Neural progenitor cell (in vitro differentiated cells): ENCODE data around the gene DSCAML1. TPM values are rescaled to one million over a fixed set of nuclear protein-coding genes. Genes with fewer than 3 reads are reported as not detected.
A peak's percentile ranks its signal among the peaks of the same experiment; 100 is the strongest.

Source experiments
- DNase-seq: peaks from one replicate; pipeline ENCODE4 v3.0.0-alpha.2; 2016; ENCODE audit warnings: low spot score
- H2AFZ ChIP-seq: fragments of 200-600 bp; sonication (generic); replicated peaks from 2 replicates; pipeline ENCODE4 v1.6.1; 2016; ENCODE audit warnings: antibody characterized with exemption
- H3F3A ChIP-seq: fragments of 200-600 bp; sonication (generic); 2 replicates; pipeline ENCODE4 v1.6.1; 2016; ENCODE audit warnings: antibody characterized with exemption, low read depth
- H3K27ac ChIP-seq: fragments of 200-600 bp; sonication (generic); 2 replicates; pipeline ENCODE4 v1.5.1; 2016; ENCODE audit warnings: mild to moderate bottlenecking
- H3K27me3 ChIP-seq: fragments of 200-600 bp; sonication (generic); 2 replicates; pipeline ENCODE4 v1.6.1; 2016; ENCODE audit warnings: mild to moderate bottlenecking, moderate library complexity
- H3K36me3 ChIP-seq: fragments of 200-600 bp; sonication (generic); 2 replicates; pipeline ENCODE4 v1.5.1; 2016
- H3K4me1 ChIP-seq: fragments of 200-600 bp; sonication (generic); 2 replicates; pipeline ENCODE4 v1.6.1; 2016; ENCODE audit warnings: mixed run types
- H3K4me2 ChIP-seq: fragments of 200-600 bp; sonication (generic); 2 replicates; pipeline ENCODE4 v1.6.1; 2016
- H3K4me3 ChIP-seq: fragments of 200-600 bp; sonication (generic); 2 replicates; pipeline ENCODE4 v1.5.1; 2016
- H3K79me2 ChIP-seq: fragments of 200-600 bp; sonication (generic); 2 replicates; pipeline ENCODE4 v1.6.1; 2016; ENCODE audit warnings: low read depth
- H3K9ac ChIP-seq: fragments of 200-600 bp; sonication (generic); 2 replicates; pipeline ENCODE4 v1.6.1; 2016
- H3K9me3 ChIP-seq: fragments of 200-600 bp; sonication (generic); 2 replicates; pipeline ENCODE4 v1.5.1; 2016; ENCODE audit warnings: low read depth
- H4K20me1 ChIP-seq: fragments of 200-600 bp; sonication (generic); 2 replicates; pipeline ENCODE4 v1.6.1; 2016; ENCODE audit warnings: low read depth
- H3K27ac Mint-ChIP-seq: 3 replicates; pipeline ENCODE4 v1.8.0; 2021; ENCODE audit warnings: mixed read lengths
- H3K27me3 Mint-ChIP-seq: 2 replicates; pipeline ENCODE4 v1.8.0; 2022; ENCODE audit warnings: low read depth, mild to moderate bottlenecking, inconsistent platforms, moderate library complexity, mixed read lengths; ENCODE audit not compliant: insufficient read depth
- H3K36me3 Mint-ChIP-seq: 3 replicates; pipeline ENCODE4 v1.8.0; 2021; ENCODE audit warnings: mixed read lengths
- H3K4me1 Mint-ChIP-seq: 3 replicates; pipeline ENCODE4 v1.8.0; 2021; ENCODE audit warnings: mixed read lengths
- H3K4me3 Mint-ChIP-seq: 3 replicates; pipeline ENCODE4 v1.8.0; 2021; ENCODE audit warnings: mild to moderate bottlenecking, moderate library complexity, mixed read lengths
- H3K9me3 Mint-ChIP-seq: 3 replicates; pipeline ENCODE4 v1.8.0; 2020; ENCODE audit warnings: mixed read lengths
- CTCF ChIP-seq: fragments of 200-600 bp; sonication (generic); IDR thresholded peaks from 2 replicates; pipeline ENCODE4 v1.5.1; 2017; ENCODE audit warnings: antibody characterized with exemption, mild to moderate bottlenecking
- EZH2 ChIP-seq: fragments of 200-600 bp; sonication (generic); IDR thresholded peaks from 2 replicates; pipeline ENCODE4 v1.6.1; 2017; ENCODE audit warnings: antibody characterized with exemption, mild to moderate bottlenecking, moderate library complexity
- EZH2phosphoT487 ChIP-seq: fragments of 200-600 bp; sonication (generic); IDR thresholded peaks from 2 replicates; pipeline ENCODE4 v1.6.1; 2017; ENCODE audit warnings: antibody characterized with exemption
- total RNA-seq: library from RNA; depleted of rRNA; stranded (reverse); fragments of >200 nt; gene quantifications from 2 replicates; pipeline ENCODE4 v1.2.3, GENCODE V29; 2015; ENCODE audit warnings: low replicate concordance

Gene DSCAML1
- total RNA-seq, 1 donor from 2014 or later, result 0.06 TPM

GRCh38 chr11:117552626-117553025 is 244.4 kb downstream of the DSCAML1 start:
- Histone ChIP-seq H3K79me2 (no peaks in the 10 kb centered on the region), H4K20me1 (peaks cover 5% of the 10 kb centered on the region), H3K9me3 (no peaks in the 10 kb centered on the region), H3K4me2 (peak overlapping the region; percentile 27), H2AFZ (no peak overlapping the region), H3K36me3 (no peaks in the 10 kb centered on the region), H3K9ac (no peak overlapping the region), H3K4me1 (peaks cover 24% of the 10 kb centered on the region), H3K27me3 (peaks cover 11% of the 10 kb centered on the region), H3F3A (no peaks in the 10 kb centered on the region), H3K27ac (no peak overlapping the region), H3K4me3 (no peak overlapping the region)
- TF ChIP-seq CTCF (no peak), EZH2phosphoT487 (no peak), EZH2 (no peak)
- no peak for DNase-seq
- peaks cover 6% of the 10 kb centered on the region for H3K9me3 Mint-ChIP-seq
- peak overlapping the region; percentile 7 for H3K27ac Mint-ChIP-seq
- no peaks in the 10 kb centered on the region for H3K36me3 Mint-ChIP-seq
- H3K4me1 Mint-ChIP-seq, result peaks cover 66% of the 10 kb centered on the region
- H3K27me3 Mint-ChIP-seq, result peaks cover 61% of the 10 kb centered on the region
- no peak overlapping the region for H3K4me3 Mint-ChIP-seq

GRCh38 chr11:117551761-117552343 is 245.2 kb downstream of the DSCAML1 start:
- peaks cover 58% of the 10 kb centered on the region for H3K27me3 Mint-ChIP-seq
- Histone ChIP-seq H3K4me3 (no peak overlapping the region), H3K79me2 (no peaks in the 10 kb centered on the region), H4K20me1 (peaks cover 5% of the 10 kb centered on the region), H3K4me1 (peaks cover 26% of the 10 kb centered on the region), H3K27me3 (peaks cover 11% of the 10 kb centered on the region), H2AFZ (no peak overlapping the region), H3K27ac (no peak overlapping the region), H3K4me2 (peak overlapping the region; percentile 27), H3K9ac (no peak overlapping the region), H3K9me3 (no peaks in the 10 kb centered on the region), H3K36me3 (no peaks in the 10 kb centered on the region), H3F3A (no peaks in the 10 kb centered on the region)
- H3K4me3 Mint-ChIP-seq, result no peak overlapping the region
- H3K36me3 Mint-ChIP-seq, result no peaks in the 10 kb centered on the region
- peak; percentile 62 for DNase-seq
- peaks cover 66% of the 10 kb centered on the region for H3K4me1 Mint-ChIP-seq
- TF ChIP-seq EZH2 (no peak), CTCF (no peak), EZH2phosphoT487 (no peak)
- H3K27ac Mint-ChIP-seq, result peak overlapping the region; percentile 23
- peaks cover 5% of the 10 kb centered on the region for H3K9me3 Mint-ChIP-seq

GRCh38 chr11:117550466-117550865 is 246.6 kb downstream of the DSCAML1 start:
- H2AFZ ChIP-seq, result no peak overlapping the region
- no peak overlapping the region for H3K4me3 ChIP-seq
- Mint-ChIP-seq H3K36me3 (no peaks in the 10 kb centered on the region), H3K27me3 (peaks cover 67% of the 10 kb centered on the region), H3K4me3 (peak overlapping the region; percentile 26), H3K27ac (peak overlapping the region; percentile 70), H3K9me3 (peaks cover 3% of the 10 kb centered on the region), H3K4me1 (peaks cover 69% of the 10 kb centered on the region)
- TF ChIP-seq EZH2 (no peak), CTCF (no peak)
- H3K4me1 ChIP-seq, result peaks cover 24% of the 10 kb centered on the region
- H3K27me3 ChIP-seq, result peaks cover 11% of the 10 kb centered on the region
- H3K79me2 ChIP-seq, result no peaks in the 10 kb centered on the region
- H4K20me1 ChIP-seq, result peaks cover 5% of the 10 kb centered on the region
- H3K27ac ChIP-seq, result no peak overlapping the region
- no peaks in the 10 kb centered on the region for H3F3A ChIP-seq
- DNase-seq, result no peak
- H3K4me2 ChIP-seq, result no peak overlapping the region
- H3K9ac ChIP-seq, result no peak overlapping the region
- H3K36me3 ChIP-seq, result no peaks in the 10 kb centered on the region
- no peaks in the 10 kb centered on the region for H3K9me3 ChIP-seq
